PFSK-1 (cell line): Measurements from ENCODE around the gene NSDHL. TPM values are rescaled to one million over a fixed set of nuclear protein-coding genes. Genes with fewer than 3 reads are reported as not detected.

Source experiments
- FOXP2 ChIP-seq: optimal IDR thresholded peaks from 2 replicates; pipeline ENCODE3; 2011; ENCODE audit warnings: borderline replicate concordance, control low read depth, inconsistent platforms; ENCODE audit not compliant: insufficient read depth; ENCODE audit errors: extremely low read length, extremely low read depth
- POLR2AphosphoS5 ChIP-seq: IDR thresholded peaks from 2 replicates; pipeline ENCODE4 v1.6.1; 2012; ENCODE audit warnings: low read depth, mild to moderate bottlenecking, control low read depth, low read length, moderate library complexity
- SIN3A ChIP-seq: IDR thresholded peaks from 2 replicates; pipeline ENCODE4 v1.6.1; 2012; ENCODE audit warnings: mild to moderate bottlenecking, low read length, moderate library complexity, borderline replicate concordance; ENCODE audit not compliant: insufficient read depth
- TAF1 ChIP-seq: IDR thresholded peaks from 2 replicates; pipeline ENCODE4 v1.6.1; 2012; ENCODE audit warnings: low read length, control low read depth, borderline replicate concordance; ENCODE audit not compliant: insufficient read depth
- polyA plus RNA-seq: library from polyadenylated mRNA; unstranded; fragments of >200 nt; gene quantifications from one replicate; pipeline ENCODE4 v1.2.1, GENCODE V29; 2012; ENCODE audit warnings: low read depth, missing spikeins; ENCODE audit not compliant: insufficient read length
- TF ChIP-seq, protein P1 (sequence below), 2 experiments: IDR thresholded peaks; 2 replicates each; pipeline versions ENCODE4 v1.6.1 to v1.8.0; 2011 to 2012; ENCODE audit warnings: low read depth in 2 of 2, low read length in 2 of 2, control low read depth in 1 of 2, inconsistent platforms in 1 of 2, mild to moderate bottlenecking in 1 of 2, moderate library complexity in 1 of 2; ENCODE audit not compliant: insufficient read depth in 1 of 2

The NSDHL gene
- 27.5 TPM for polyA plus RNA-seq

DNA sequence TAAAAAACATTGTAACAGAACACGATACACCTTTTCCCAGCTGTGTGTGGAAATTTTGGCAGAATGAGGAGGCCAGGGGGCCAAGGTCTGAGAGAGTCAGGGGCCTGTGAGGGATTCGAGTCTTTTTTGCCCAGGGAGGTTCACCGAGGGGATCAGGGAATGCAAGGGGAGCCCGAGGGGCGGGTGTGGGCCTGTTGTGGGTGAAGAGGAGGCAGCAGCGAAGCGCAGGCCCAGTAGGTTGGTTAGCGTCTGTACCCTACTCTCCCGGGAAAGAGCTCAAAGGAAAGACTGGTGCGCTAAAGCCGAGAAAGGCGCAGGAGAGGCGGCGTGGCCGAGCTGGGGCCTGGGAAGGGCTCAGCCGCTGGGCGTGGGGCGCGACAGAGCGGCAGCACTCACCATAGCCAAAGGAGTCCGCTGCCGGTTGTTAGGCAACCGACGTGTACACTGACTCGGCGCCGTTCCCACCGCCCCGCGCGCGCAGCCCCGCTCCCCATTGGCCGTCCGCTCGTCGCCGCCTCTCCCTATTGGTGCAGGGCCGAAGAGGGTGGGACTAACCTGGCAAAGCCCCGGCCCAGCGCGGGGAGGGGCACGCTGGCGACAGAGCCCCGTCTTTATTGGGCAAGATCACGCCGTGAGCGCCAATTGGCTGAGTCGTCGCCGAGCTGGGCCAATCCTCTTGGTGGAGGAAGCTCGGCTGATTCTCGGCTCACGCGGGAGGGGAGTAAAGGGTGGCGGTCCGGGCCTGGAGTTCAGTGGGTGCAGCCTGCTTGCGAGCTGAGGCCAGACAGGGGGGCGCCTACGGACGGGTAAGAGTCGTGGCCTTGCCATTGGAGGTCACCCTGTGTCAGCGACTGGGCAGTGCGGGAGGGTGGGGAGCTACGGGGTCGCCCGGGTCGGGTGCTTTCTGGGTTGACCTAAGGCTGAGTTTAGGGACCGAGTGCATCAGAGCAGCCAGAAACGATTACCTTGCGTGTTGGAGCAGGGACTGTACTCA, at the start of gene NSDHL, which contains the start of gene CETN2:
NSDHL (plus strand) TSS at position 752 of the 994 bp plus-strand sequence. CDS start 15,262 bp downstream, outside the sequence.
CETN2 (minus strand) TSS at position 446 of the 994 bp plus-strand sequence; CDS start at position 399, 47 bp downstream.
- TF ChIP-seq POLR2AphosphoS5 = peak; percentile 75
- TF ChIP-seq, protein P1, sequence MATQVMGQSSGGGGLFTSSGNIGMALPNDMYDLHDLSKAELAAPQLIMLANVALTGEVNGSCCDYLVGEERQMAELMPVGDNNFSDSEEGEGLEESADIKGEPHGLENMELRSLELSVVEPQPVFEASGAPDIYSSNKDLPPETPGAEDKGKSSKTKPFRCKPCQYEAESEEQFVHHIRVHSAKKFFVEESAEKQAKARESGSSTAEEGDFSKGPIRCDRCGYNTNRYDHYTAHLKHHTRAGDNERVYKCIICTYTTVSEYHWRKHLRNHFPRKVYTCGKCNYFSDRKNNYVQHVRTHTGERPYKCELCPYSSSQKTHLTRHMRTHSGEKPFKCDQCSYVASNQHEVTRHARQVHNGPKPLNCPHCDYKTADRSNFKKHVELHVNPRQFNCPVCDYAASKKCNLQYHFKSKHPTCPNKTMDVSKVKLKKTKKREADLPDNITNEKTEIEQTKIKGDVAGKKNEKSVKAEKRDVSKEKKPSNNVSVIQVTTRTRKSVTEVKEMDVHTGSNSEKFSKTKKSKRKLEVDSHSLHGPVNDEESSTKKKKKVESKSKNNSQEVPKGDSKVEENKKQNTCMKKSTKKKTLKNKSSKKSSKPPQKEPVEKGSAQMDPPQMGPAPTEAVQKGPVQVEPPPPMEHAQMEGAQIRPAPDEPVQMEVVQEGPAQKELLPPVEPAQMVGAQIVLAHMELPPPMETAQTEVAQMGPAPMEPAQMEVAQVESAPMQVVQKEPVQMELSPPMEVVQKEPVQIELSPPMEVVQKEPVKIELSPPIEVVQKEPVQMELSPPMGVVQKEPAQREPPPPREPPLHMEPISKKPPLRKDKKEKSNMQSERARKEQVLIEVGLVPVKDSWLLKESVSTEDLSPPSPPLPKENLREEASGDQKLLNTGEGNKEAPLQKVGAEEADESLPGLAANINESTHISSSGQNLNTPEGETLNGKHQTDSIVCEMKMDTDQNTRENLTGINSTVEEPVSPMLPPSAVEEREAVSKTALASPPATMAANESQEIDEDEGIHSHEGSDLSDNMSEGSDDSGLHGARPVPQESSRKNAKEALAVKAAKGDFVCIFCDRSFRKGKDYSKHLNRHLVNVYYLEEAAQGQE (IDR thresholded peaks at IDR 0.05; ENCODE audit: insufficient read depth in 1 of 2, low read depth in 2 of 2, low read length in 2 of 2) = no peak
- TF ChIP-seq TAF1 = no peak
- peak; percentile 25 for TF ChIP-seq FOXP2
- no peak for TF ChIP-seq SIN3A

DNA sequence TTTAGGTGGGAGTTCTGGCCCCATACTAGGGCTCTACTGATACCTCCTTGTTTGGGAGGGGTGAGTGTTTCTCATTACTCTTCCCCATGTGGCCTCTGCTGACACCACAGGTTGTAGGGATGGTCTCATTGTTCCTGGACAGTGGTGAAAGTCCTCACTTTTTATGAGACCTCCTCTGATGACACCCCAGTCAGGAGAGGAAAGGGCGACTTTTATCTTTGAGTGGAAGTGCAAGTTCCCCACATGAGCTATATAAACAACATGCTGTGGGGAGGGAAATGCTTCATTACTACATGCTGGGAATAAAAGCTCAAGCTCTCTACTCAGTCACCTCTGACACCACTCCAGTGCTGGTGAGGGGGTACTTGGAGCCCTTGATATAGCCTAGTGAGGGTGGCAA, 31.9 kb upstream of the NSDHL start:
- no peak for TF ChIP-seq SIN3A
- no peak for TF ChIP-seq POLR2AphosphoS5
- no peak for TF ChIP-seq FOXP2
- TF ChIP-seq, protein P1 (IDR thresholded peaks at IDR 0.05; ENCODE audit: insufficient read depth in 1 of 2, low read depth in 2 of 2, low read length in 2 of 2) = no peak
- no peak for TF ChIP-seq TAF1

DNA sequence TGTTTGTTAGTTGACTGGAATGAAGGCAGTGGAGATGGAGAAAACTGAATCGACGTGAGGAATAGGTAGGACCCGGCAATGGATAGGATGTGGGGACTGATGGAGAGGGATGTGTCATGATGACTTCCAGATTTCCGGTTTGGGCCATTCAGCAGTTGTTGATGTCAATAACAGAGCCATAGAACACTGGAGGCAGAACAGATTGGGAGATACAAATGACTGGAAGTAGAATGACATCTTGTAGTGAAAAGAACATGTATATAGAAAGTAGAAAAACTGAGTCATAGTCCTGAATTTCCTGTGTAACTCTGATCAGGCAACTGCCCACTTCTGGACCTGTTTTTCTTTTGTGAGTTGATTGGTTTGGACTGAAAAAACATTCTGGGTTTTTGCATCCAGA, 24.8 kb upstream of the NSDHL start:
- TF ChIP-seq POLR2AphosphoS5 (no peak), TAF1 (no peak), FOXP2 (no peak), SIN3A (no peak)
- TF ChIP-seq, protein P1 (IDR thresholded peaks at IDR 0.05; ENCODE audit: insufficient read depth in 1 of 2, low read depth in 2 of 2, low read length in 2 of 2) = no peak

DNA sequence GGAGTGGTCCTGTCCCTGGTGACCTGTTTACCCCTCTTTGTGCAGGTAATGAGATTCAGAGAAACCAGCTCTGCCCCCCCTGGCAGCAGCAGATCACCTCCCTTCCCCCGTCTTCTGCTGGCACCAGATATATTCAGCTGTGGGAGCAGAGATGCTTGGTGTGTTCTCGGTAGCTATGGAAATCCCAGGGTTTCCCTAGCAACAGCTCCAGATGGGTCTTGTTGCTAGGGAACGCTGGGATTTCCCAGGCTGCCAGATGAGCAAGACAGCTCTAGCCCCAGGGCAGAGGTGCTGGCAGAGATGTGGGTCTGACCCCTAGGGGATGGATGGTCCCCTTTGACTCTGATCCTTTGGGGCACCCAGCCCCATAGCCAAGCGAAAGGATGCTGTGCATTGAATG, 20.5 kb upstream of the NSDHL start:
- no peak for TF ChIP-seq POLR2AphosphoS5
- TF ChIP-seq FOXP2 = no peak
- TF ChIP-seq, protein P1 (IDR thresholded peaks at IDR 0.05; ENCODE audit: insufficient read depth in 1 of 2, low read depth in 2 of 2, low read length in 2 of 2) = no peak
- no peak for TF ChIP-seq SIN3A
- no peak for TF ChIP-seq TAF1
